Effector memory CD8-positive, alpha-beta T cell (primary cell): ENCODE measurements around the gene PODN.

Experiments used
- ATAC-seq: fragments of 150-1000 bp; cut with Tn5 transposase; replicated peaks from 2 replicates; pipeline ENCODE4 v1.10.0; 2021; ENCODE audit warnings: mild to moderate bottlenecking, moderate library complexity
- DNase-seq, 3 experiments: peaks; one replicate each; pipeline ENCODE4 v3.0.0; 2021
- H3K27ac Mint-ChIP-seq, 2 donors: one replicate each; pipeline ENCODE4 v1.8.0; 2022; ENCODE audit warnings: mild to moderate bottlenecking in 2 of 2, mixed read lengths in 2 of 2, moderate library complexity in 2 of 2
- H3K27me3 Mint-ChIP-seq, 2 donors: one replicate each; pipeline ENCODE4 v1.8.0; 2022; ENCODE audit warnings: mixed read lengths in 2 of 2
- H3K36me3 Mint-ChIP-seq: one replicate; pipeline ENCODE4 v1.8.0; 2022; ENCODE audit warnings: mild to moderate bottlenecking, moderate library complexity, mixed read lengths; ENCODE audit not compliant: insufficient read depth
- H3K4me1 Mint-ChIP-seq, 2 donors: one replicate each; pipeline ENCODE4 v1.8.0; 2022; ENCODE audit warnings: low read depth in 2 of 2, mixed read lengths in 2 of 2
- H3K4me3 Mint-ChIP-seq, 2 donors: one replicate each; pipeline ENCODE4 v1.8.0; 2022; ENCODE audit warnings: mild to moderate bottlenecking in 2 of 2, mixed read lengths in 2 of 2, moderate library complexity in 2 of 2
- H3K9me3 Mint-ChIP-seq, 2 donors: one replicate each; pipeline ENCODE4 v1.8.0; 2022; ENCODE audit warnings: mixed read lengths in 2 of 2

Gene PODN

GRCh38 chr1:53073287-53073686 lies 11.3 kb downstream of the PODN start:
- DNase-seq (no peak), ATAC-seq (no peak)
- Mint-ChIP-seq H3K27ac (no peak overlapping the region), H3K4me1 (peaks cover 0 to 8% of the 10 kb centered on the region in 2 donors), H3K4me3 (no peak overlapping the region), H3K36me3 (no peaks in the 10 kb centered on the region), H3K9me3 (no peaks in the 10 kb centered on the region), H3K27me3 (no peaks in the 10 kb centered on the region)

DNA sequence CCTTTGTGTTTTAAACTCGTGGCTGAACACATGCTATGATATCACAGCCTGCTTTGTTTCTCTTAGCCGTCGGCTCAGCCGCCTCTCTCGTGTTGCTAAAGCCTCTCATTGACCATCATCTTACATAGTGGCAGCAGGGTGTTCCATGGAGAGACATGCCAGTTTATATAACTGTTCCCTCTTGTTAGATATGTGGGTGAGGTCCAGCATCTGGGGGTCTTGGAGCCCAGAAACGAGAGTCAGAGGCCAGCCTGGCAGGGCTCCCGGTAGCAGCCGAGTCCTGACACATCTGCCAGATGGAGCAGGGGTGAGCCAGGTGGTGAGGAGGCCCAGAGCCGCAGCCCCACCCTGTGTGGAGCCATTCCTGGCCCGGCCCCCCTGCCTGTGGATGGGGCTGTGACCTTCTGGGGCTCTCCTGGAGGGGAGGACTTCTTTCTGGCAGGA lies 11.9 kb downstream of the PODN start:
- Mint-ChIP-seq H3K27me3 (no peaks in the 10 kb centered on the region), H3K27ac (no peak overlapping the region), H3K36me3 (no peaks in the 10 kb centered on the region), H3K4me3 (no peak overlapping the region), H3K4me1 (peaks cover 0 to 8% of the 10 kb centered on the region in 2 donors), H3K9me3 (no peaks in the 10 kb centered on the region)
- DNase-seq (no peak), ATAC-seq (no peak)

GRCh38 chr1:53074313-53075154 lies 12.5 kb downstream of the PODN start:
- Mint-ChIP-seq H3K4me1 (peaks cover 0 to 8% of the 10 kb centered on the region in 2 donors), H3K36me3 (no peaks in the 10 kb centered on the region), H3K27ac (no peak overlapping the region), H3K4me3 (no peak overlapping the region), H3K9me3 (no peaks in the 10 kb centered on the region), H3K27me3 (no peaks in the 10 kb centered on the region)
- ATAC-seq (no peak), DNase-seq (no peak)

- no peaks in the 10 kb centered on the region for H3K9me3 Mint-ChIP-seq
Measured at GRCh38 chr1:53075206-53075605, 13.2 kb downstream of the PODN start.

DNA sequence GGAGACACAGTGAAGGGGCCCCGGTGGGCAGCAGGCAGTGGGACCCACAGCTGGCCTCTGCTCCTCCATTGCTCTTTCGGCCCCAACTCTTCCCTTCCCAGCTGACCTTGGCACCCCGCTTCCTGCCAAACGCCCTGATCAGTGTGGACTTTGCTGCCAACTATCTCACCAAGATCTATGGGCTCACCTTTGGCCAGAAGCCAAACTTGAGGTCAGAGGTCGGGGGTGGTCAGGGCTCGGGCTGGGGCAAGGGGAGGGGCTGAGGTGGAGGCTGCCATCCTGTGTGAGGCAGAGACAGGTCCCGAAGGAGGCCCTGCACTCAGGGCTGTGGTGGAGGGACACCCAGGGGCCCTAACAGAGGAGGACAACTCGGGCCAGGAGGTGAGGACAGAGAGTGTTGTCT lies 13.7 kb downstream of the PODN start:
- no peak for ATAC-seq
- no peaks in the 10 kb centered on the region for H3K27me3 Mint-ChIP-seq
- H3K4me1 Mint-ChIP-seq, result peaks cover 0 to 8% of the 10 kb centered on the region in 2 donors
- no peak for DNase-seq
- no peak overlapping the region for H3K4me3 Mint-ChIP-seq
- H3K36me3 Mint-ChIP-seq, result no peaks in the 10 kb centered on the region
- no peaks in the 10 kb centered on the region for H3K9me3 Mint-ChIP-seq
- peak overlapping the region in 1 of 2 donors; percentile 57 for H3K27ac Mint-ChIP-seq

More at GRCh38 chr1:53075206-53075605, 13.2 kb downstream of the PODN start:
- Mint-ChIP-seq H3K27me3 (no peaks in the 10 kb centered on the region), H3K4me3 (no peak overlapping the region), H3K4me1 (peaks cover 0 to 8% of the 10 kb centered on the region in 2 donors), H3K27ac (no peak overlapping the region), H3K36me3 (no peaks in the 10 kb centered on the region)
- ATAC-seq (no peak), DNase-seq (no peak)

GRCh38 chr1:53076165-53076564 lies 14.2 kb downstream of the PODN start:
- H3K4me1 Mint-ChIP-seq, result peaks cover 0 to 8% of the 10 kb centered on the region in 2 donors
- ATAC-seq (no peak), DNase-seq (no peak)
- peak overlapping the region in 1 of 2 donors; percentile 57 for H3K27ac Mint-ChIP-seq
- no peaks in the 10 kb centered on the region for H3K9me3 Mint-ChIP-seq
- H3K27me3 Mint-ChIP-seq, result no peaks in the 10 kb centered on the region
- no peaks in the 10 kb centered on the region for H3K36me3 Mint-ChIP-seq
- H3K4me3 Mint-ChIP-seq, result no peak overlapping the region

- no peaks in the 10 kb centered on the region for H3K9me3 Mint-ChIP-seq
Measured at GRCh38 chr1:53076721-53077598, 14.9 kb downstream of the PODN start.

DNA sequence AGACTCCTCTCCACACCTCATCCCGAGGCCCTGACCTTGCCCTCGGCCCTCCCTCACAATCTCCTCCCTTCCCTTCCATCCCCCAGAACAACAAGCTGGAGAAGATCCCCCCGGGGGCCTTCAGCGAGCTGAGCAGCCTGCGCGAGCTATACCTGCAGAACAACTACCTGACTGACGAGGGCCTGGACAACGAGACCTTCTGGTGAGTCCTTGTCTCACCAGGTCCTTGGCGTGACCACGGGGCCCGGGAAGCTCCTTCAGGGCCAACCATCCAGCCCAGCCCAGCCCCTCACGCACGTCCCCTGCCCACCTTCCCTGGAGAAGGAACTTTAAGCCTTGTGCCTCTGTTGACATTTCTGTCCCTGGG lies 15.6 kb downstream of the PODN start:
- Mint-ChIP-seq H3K27ac (no peak overlapping the region), H3K36me3 (no peaks in the 10 kb centered on the region), H3K27me3 (no peaks in the 10 kb centered on the region), H3K4me3 (no peak overlapping the region), H3K9me3 (no peaks in the 10 kb centered on the region), H3K4me1 (peaks cover 4 to 9% of the 10 kb centered on the region in 2 donors)
- ATAC-seq (no peak), DNase-seq (no peak)

More at GRCh38 chr1:53076721-53077598, 14.9 kb downstream of the PODN start:
- DNase-seq, result no peak
- H3K27ac Mint-ChIP-seq, result peak overlapping the region in 1 of 2 donors; percentile 41
- no peak for ATAC-seq
- H3K4me1 Mint-ChIP-seq, result peaks cover 0 to 8% of the 10 kb centered on the region in 2 donors
- H3K36me3 Mint-ChIP-seq, result no peaks in the 10 kb centered on the region
- no peak overlapping the region for H3K4me3 Mint-ChIP-seq
- H3K27me3 Mint-ChIP-seq, result no peaks in the 10 kb centered on the region

GRCh38 chr1:53078333-53079101 lies 16.5 kb downstream of the PODN start:
- peaks cover 13 to 16% of the 10 kb centered on the region in 2 donors for H3K4me1 Mint-ChIP-seq
- H3K36me3 Mint-ChIP-seq, result no peaks in the 10 kb centered on the region
- no peak overlapping the region for H3K27ac Mint-ChIP-seq
- DNase-seq (no peak), ATAC-seq (no peak)
- no peaks in the 10 kb centered on the region for H3K9me3 Mint-ChIP-seq
- no peak overlapping the region for H3K4me3 Mint-ChIP-seq
- no peaks in the 10 kb centered on the region for H3K27me3 Mint-ChIP-seq

GRCh38 chr1:53079251-53079650 lies 17.2 kb downstream of the PODN start:
- no peak overlapping the region for H3K4me3 Mint-ChIP-seq
- peaks cover 17 to 21% of the 10 kb centered on the region in 2 donors for H3K4me1 Mint-ChIP-seq
- H3K27ac Mint-ChIP-seq, result no peak overlapping the region
- H3K27me3 Mint-ChIP-seq, result no peaks in the 10 kb centered on the region
- H3K36me3 Mint-ChIP-seq, result no peaks in the 10 kb centered on the region
- no peak for ATAC-seq
- H3K9me3 Mint-ChIP-seq, result no peaks in the 10 kb centered on the region
- no peak for DNase-seq

DNA sequence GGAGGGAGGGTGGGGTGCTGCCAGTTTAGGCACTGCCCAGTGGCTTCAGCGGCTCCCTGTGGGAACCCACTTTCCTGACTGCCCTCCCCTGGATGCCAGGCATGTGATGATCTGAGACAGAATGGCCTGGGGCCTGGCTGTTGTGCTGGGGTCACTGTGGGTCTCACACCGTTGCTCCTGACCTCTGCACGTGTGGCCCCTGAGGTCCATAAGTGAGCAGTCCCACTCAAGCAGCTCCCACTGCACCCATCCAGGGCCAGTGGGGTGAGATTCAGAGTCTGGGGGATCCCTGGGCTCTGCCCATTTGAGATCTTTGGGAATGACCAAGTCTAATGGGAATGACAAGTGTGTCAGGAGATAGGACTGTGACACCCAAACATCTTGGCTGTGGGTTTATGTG lies 18.0 kb downstream of the PODN start:
- Mint-ChIP-seq H3K4me3 (no peak overlapping the region), H3K27ac (no peak overlapping the region), H3K36me3 (peaks cover 6% of the 10 kb centered on the region), H3K4me1 (peaks cover 25 to 26% of the 10 kb centered on the region in 2 donors), H3K9me3 (no peaks in the 10 kb centered on the region), H3K27me3 (no peaks in the 10 kb centered on the region)
- ATAC-seq (no peak), DNase-seq (no peak)

DNA sequence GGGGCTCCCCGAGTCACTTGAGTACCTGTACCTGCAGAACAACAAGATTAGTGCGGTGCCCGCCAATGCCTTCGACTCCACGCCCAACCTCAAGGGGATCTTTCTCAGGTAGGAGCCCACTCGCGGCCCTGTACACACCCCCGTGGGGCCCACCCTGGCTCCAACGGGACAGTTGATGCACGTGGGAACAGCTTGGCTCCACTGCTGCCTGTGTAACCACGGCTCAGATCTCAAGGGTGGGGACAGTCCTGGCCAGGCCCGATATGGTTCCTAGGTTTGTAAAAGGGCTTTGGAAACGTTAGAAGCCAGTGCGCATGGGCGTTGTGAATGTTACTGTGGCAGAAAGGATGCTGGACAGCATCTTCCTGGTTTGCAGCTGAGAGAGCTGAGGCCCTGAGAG lies 18.8 kb downstream of the PODN start:
- ATAC-seq (no peak), DNase-seq (no peak)
- Mint-ChIP-seq H3K27me3 (no peaks in the 10 kb centered on the region), H3K9me3 (no peaks in the 10 kb centered on the region), H3K4me1 (peaks cover 21 to 26% of the 10 kb centered on the region in 2 donors), H3K36me3 (peaks cover 10% of the 10 kb centered on the region), H3K4me3 (no peak overlapping the region), H3K27ac (peak overlapping the region in 1 of 2 donors; percentile 56)
